Testis (tissue), 3 donors: ENCODE measurements around the gene CYS1. TPM values are rescaled to one million over a fixed set of nuclear protein-coding genes. Genes with fewer than 3 reads are reported as not detected.

Source experiments
- DNase-seq: peaks from one replicate; pipeline ENCODE4 v3.0.0-alpha.2; 2019
- H3K27ac ChIP-seq, 2 donors: fragments of 200-600 bp; sonication (generic); one replicate each; pipeline ENCODE4 v1.5.1; 2019
- H3K27me3 ChIP-seq: fragments of 200-600 bp; sonication (generic); one replicate; pipeline ENCODE4 v1.5.1; 2019
- H3K36me3 ChIP-seq: fragments of 200-600 bp; sonication (generic); one replicate; pipeline ENCODE4 v1.5.1; 2017; ENCODE audit warnings: low read depth; ENCODE audit errors: missing control alignments
- H3K4me1 ChIP-seq: fragments of 200-600 bp; sonication (generic); one replicate; pipeline ENCODE4 v1.5.1; 2019
- H3K4me3 ChIP-seq, 2 donors: fragments of 200-600 bp; sonication (generic); one replicate each; pipeline ENCODE4 v1.5.1; 2017 to 2019
- H3K9me3 ChIP-seq: fragments of 200-600 bp; sonication (generic); one replicate; pipeline ENCODE4 v1.5.1; 2017
- CTCF ChIP-seq, 3 experiments: fragments of 450-650 bp in 2 of 3; fragments of 200-600 bp in 1 of 3; sonication (generic) in 1 of 3; IDR thresholded peaks; one replicate each; pipeline ENCODE4 v1.5.1; 2016 to 2019; ENCODE audit warnings: antibody characterized with exemption in 3 of 3, mild to moderate bottlenecking in 2 of 3, moderate library complexity in 1 of 3
- POLR2A ChIP-seq: fragments of 450-650 bp; IDR thresholded peaks from one replicate; pipeline ENCODE4 v1.6.1; 2017; ENCODE audit warnings: antibody characterized with exemption, mild to moderate bottlenecking, moderate library complexity
- WGBS, 2 donors: methylation state at CpG; one replicate each; pipeline ENCODE4 v1.1.5; 2018; 5-methylcytosine and 5-hydroxymethylcytosine counted together
- intact Hi-C: fragments of 100-400 bp; cut with DNase I; formaldehyde crosslinking; loops from one replicate; pipeline ENCODE4 v1.15.1; 2023; ENCODE audit warnings: low total_unique reads
- polyA plus RNA-seq: library from polyadenylated mRNA; stranded (reverse); fragments of 350-450 nt; fragmentation: Illumina TruSeq; extraction: RNeasy Lipid Tissue Mini Kit (QIAGEN cat#74804); gene quantifications from one replicate; pipeline ENCODE4 v1.2.3, GENCODE V29; 2014; ENCODE audit warnings: low read depth, low replicate concordance; ENCODE audit not compliant: insufficient read depth
- total RNA-seq, 2 donors: library from RNA; depleted of rRNA; stranded (reverse); fragments of >200 nt; gene quantifications; one replicate each; pipeline ENCODE4 v1.2.3, GENCODE V29; 2016

The CYS1 gene
- total and polyA plus RNA-seq, 3 donors from 2014 or later = 3.7 to 5.5 (median 4.3) TPM

GRCh38 chr2:10120877-10121574 lies 40.8 kb upstream of the CYS1 start:
- 33 to 34% methylated on average over 13 of the region's 13 CpGs for WGBS, 2 donors
- H3K4me3 ChIP-seq = peak overlapping the region; percentile 55 to 63
- no peak for DNase-seq
- H3K27me3 ChIP-seq = no peaks in the 10 kb centered on the region
- H3K9me3 ChIP-seq = no peaks in the 10 kb centered on the region
- peaks cover 9% of the 10 kb centered on the region for H3K4me1 ChIP-seq
- H3K36me3 ChIP-seq = no peaks in the 10 kb centered on the region
- no peak overlapping the region for H3K27ac ChIP-seq
- intact Hi-C loops = loop anchor here (5.0 to 10.0 kb wide), 2 partner anchors 284 to 316 kb away; no protein-coding TSS in a partner anchor
- TF ChIP-seq POLR2A = no peak
- no peak for TF ChIP-seq CTCF (IDR thresholded peaks at IDR 0.05)

GRCh38 chr2:10120158-10120876 lies 40.1 kb upstream of the CYS1 start:
- Histone ChIP-seq H3K27ac (peak overlapping the region in 1 of 2 donors; percentile 31), H3K9me3 (no peaks in the 10 kb centered on the region), H3K4me1 (peaks cover 9% of the 10 kb centered on the region), H3K4me3 (peak overlapping the region; percentile 55 to 63), H3K36me3 (no peaks in the 10 kb centered on the region), H3K27me3 (no peaks in the 10 kb centered on the region)
- peak; percentile 98 for DNase-seq
- TF ChIP-seq CTCF (IDR thresholded peaks at IDR 0.05) (peak in 1 of 3 experiments; percentile 4), POLR2A (no peak)
- intact Hi-C loops = loop anchor here (5.0 to 10.0 kb wide), 2 partner anchors 284 to 317 kb away; no protein-coding TSS in a partner anchor
- 0 to 1% methylated on average over 59 to 60 of the region's 60 CpGs for WGBS, 2 donors

- TF ChIP-seq CTCF (IDR thresholded peaks at IDR 0.05) = no peak
- no peak for TF ChIP-seq POLR2A
- WGBS, 2 donors = 48 to 60% methylated on average over 14 of the region's 14 CpGs
- DNase-seq = no peak
- no peaks in the 10 kb centered on the region for H3K36me3 ChIP-seq
- H3K4me3 ChIP-seq = peak overlapping the region; percentile 55 to 63
- H3K27me3 ChIP-seq = no peaks in the 10 kb centered on the region
- H3K9me3 ChIP-seq = no peaks in the 10 kb centered on the region
- intact Hi-C loops = loop anchor here (5.0 to 10.0 kb wide), 2 partner anchors 285 to 318 kb away; no protein-coding TSS in a partner anchor
- peaks cover 9% of the 10 kb centered on the region for H3K4me1 ChIP-seq
- peak overlapping the region in 1 of 2 donors; percentile 31 for H3K27ac ChIP-seq
Observed at GRCh38 chr2:10119601-10120157, 39.5 kb upstream of the CYS1 start.

- H3K4me1 ChIP-seq = peaks cover 9% of the 10 kb centered on the region
- no peaks in the 10 kb centered on the region for H3K36me3 ChIP-seq
- no peak for DNase-seq
- TF ChIP-seq CTCF (IDR thresholded peaks at IDR 0.05) (no peak), POLR2A (no peak)
- no peak overlapping the region for H3K4me3 ChIP-seq
- H3K27ac ChIP-seq = no peak overlapping the region
- H3K27me3 ChIP-seq = no peaks in the 10 kb centered on the region
- intact Hi-C loops = no loop called here
- H3K9me3 ChIP-seq = no peaks in the 10 kb centered on the region
- 79 to 89% methylated on average over 3 of the region's 3 CpGs for WGBS, 2 donors
Observed at GRCh38 chr2:10119027-10119325, 38.8 kb upstream of the CYS1 start.
